BE2C (cell line): ENCODE data around the gene SLC9A8.

Experiments
- DNase-seq: peaks from one replicate; pipeline ENCODE4 v3.0.0-alpha.2; 2020
- H3K27me3 ChIP-seq: fragments of 250-450 bp; sonication (Bioruptor Pico); 2 replicates; pipeline ENCODE4 v1.5.1; 2020; ENCODE audit warnings: mild to moderate bottlenecking
- H3K36me3 ChIP-seq: fragments of 250-450 bp; sonication (Bioruptor Pico); 2 replicates; pipeline ENCODE4 v1.5.1; 2020; ENCODE audit warnings: mild to moderate bottlenecking
- H3K4me1 ChIP-seq: fragments of 250-450 bp; sonication (Bioruptor Pico); 2 replicates; pipeline ENCODE4 v1.5.1; 2020
- H3K4me3 ChIP-seq: 2 replicates; pipeline ENCODE4 v1.5.1; 2011; ENCODE audit warnings: low read depth, low read length
- H3K9me3 ChIP-seq: fragments of 250-450 bp; sonication (Bioruptor Pico); 2 replicates; pipeline ENCODE4 v1.5.1; 2020
- TF ChIP-seq, protein P1 (sequence below): IDR thresholded peaks from 2 replicates; pipeline ENCODE4 v1.5.1; 2012; ENCODE audit warnings: mild to moderate bottlenecking, low read depth, low read length

The SLC9A8 gene

DNA sequence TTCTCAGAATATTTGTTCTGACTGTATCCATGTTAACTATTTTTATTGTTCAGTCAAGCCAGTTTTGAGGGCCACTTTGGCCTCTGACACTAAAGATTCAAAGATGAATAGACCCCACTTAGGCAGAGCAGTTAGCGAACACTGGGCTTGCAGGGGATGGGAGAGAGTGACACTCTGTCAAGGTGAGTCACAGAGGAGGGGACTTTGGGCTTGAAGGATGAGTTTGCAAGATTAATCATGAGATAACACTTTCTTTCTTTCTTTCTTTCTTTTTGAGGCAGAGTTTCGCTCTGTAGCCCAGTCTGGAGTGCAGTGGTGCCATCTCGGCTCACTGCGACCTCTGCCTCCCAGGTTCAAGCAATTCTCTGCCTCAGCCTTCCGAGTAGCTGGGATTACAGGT lies 56.3 kb downstream of the SLC9A8 start:
- Histone ChIP-seq H3K4me1 (no peaks in the 10 kb centered on the region), H3K27me3 (no peaks in the 10 kb centered on the region), H3K4me3 (no peak overlapping the region), H3K9me3 (no peaks in the 10 kb centered on the region), H3K36me3 (no peaks in the 10 kb centered on the region)
- DNase-seq: no peak
- TF ChIP-seq, protein P1, sequence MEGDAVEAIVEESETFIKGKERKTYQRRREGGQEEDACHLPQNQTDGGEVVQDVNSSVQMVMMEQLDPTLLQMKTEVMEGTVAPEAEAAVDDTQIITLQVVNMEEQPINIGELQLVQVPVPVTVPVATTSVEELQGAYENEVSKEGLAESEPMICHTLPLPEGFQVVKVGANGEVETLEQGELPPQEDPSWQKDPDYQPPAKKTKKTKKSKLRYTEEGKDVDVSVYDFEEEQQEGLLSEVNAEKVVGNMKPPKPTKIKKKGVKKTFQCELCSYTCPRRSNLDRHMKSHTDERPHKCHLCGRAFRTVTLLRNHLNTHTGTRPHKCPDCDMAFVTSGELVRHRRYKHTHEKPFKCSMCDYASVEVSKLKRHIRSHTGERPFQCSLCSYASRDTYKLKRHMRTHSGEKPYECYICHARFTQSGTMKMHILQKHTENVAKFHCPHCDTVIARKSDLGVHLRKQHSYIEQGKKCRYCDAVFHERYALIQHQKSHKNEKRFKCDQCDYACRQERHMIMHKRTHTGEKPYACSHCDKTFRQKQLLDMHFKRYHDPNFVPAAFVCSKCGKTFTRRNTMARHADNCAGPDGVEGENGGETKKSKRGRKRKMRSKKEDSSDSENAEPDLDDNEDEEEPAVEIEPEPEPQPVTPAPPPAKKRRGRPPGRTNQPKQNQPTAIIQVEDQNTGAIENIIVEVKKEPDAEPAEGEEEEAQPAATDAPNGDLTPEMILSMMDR: no peak

DNA sequence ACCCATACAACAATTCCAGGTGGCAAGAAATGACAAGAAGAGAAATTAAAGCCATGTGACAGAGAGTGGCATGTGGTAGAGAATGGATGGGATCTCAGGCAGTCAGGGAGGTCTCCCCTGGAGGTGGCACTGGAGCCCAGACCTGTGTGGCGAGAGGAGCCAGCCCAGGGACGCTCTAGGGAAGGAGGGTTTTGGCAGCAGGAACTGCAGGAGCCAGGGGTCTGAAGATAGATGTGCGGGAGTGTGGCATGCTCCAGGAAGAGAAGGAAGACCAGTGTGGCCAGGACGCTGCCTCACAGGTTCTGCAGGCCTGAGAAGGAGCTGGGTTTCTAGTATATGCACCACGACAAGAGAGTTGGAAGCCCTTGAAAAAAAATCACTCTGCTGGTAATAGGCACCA lies 57.6 kb downstream of the SLC9A8 start:
- Histone ChIP-seq H3K4me1 (no peaks in the 10 kb centered on the region), H3K9me3 (no peaks in the 10 kb centered on the region), H3K36me3 (no peaks in the 10 kb centered on the region), H3K27me3 (no peaks in the 10 kb centered on the region), H3K4me3 (no peak overlapping the region)
- no peak for DNase-seq
- TF ChIP-seq, protein P1: no peak

DNA sequence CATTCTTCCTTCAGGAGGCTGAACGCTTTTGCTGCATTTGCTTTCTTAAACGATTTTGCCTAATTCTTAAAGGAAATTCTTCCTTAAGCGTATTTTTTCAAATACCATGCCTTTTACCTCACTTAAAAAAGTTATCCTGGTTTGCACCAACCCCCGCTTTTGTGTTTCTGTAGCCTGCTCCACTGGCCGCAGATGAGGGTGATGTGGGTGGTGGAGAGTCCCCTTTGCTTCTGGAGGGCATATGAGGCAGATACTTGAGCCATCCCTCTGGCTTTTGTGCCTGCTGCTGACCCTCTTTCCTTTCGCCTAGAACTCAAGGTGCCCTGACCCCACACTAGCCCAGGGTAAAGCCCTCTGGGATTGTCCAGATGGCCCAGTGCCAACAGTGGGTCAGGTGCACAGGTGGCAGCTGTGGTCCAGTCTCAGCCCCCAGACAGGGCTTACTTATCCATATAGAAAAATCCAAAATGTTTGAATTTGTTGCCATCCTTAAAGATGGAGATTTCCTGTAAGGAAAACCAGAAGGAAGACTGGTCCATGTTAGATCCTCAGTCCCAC lies 58.8 kb downstream of the SLC9A8 start:
- TF ChIP-seq, protein P1: no peak
- H3K27me3 ChIP-seq: no peaks in the 10 kb centered on the region
- no peak overlapping the region for H3K4me3 ChIP-seq
- no peaks in the 10 kb centered on the region for H3K9me3 ChIP-seq
- H3K36me3 ChIP-seq: no peaks in the 10 kb centered on the region
- no peak for DNase-seq
- H3K4me1 ChIP-seq: no peaks in the 10 kb centered on the region

DNA sequence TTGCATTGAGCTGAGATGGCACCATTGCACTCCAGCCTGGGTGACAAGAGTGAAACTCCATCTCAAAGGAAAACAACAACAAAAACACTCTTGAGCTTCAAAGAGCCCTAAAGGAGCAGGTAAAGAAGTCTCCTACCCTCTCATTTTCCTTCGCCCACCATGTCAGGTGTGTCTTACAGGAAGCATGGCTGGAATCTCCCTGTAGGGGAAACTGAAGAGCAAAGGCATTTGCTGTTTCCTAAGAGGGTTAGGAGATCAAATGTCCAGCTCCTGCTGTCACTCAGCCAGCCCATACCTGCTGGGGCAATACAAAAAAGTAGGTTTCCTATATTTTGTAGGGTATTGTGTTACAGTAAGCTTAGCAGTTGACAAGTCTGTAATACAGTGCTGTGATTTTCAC lies 59.4 kb downstream of the SLC9A8 start:
- no peak for DNase-seq
- Histone ChIP-seq H3K27me3 (no peaks in the 10 kb centered on the region), H3K36me3 (no peaks in the 10 kb centered on the region), H3K4me3 (no peak overlapping the region), H3K9me3 (no peaks in the 10 kb centered on the region), H3K4me1 (no peaks in the 10 kb centered on the region)
- TF ChIP-seq, protein P1: no peak

DNA sequence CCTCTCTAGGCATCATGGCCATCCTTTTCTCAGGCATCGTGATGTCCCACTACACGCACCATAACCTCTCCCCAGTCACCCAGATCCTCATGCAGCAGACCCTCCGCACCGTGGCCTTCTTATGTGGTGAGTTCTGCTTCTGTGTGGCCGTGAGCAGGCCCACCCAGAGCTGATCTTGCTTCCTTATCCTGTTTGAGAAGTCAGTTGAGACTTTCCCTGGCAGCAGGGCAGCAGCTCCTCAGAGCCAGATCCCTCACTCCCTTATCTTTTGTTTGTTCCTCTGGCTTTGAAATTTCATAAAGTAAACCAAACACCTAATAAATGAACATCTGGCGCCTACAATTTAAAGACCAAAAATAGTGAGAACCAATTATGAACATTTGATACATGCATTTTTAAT lies 62.1 kb downstream of the SLC9A8 start:
- Histone ChIP-seq H3K4me1 (no peaks in the 10 kb centered on the region), H3K27me3 (no peaks in the 10 kb centered on the region), H3K4me3 (no peak overlapping the region), H3K36me3 (no peaks in the 10 kb centered on the region), H3K9me3 (no peaks in the 10 kb centered on the region)
- TF ChIP-seq, protein P1: no peak
- DNase-seq: no peak

DNA sequence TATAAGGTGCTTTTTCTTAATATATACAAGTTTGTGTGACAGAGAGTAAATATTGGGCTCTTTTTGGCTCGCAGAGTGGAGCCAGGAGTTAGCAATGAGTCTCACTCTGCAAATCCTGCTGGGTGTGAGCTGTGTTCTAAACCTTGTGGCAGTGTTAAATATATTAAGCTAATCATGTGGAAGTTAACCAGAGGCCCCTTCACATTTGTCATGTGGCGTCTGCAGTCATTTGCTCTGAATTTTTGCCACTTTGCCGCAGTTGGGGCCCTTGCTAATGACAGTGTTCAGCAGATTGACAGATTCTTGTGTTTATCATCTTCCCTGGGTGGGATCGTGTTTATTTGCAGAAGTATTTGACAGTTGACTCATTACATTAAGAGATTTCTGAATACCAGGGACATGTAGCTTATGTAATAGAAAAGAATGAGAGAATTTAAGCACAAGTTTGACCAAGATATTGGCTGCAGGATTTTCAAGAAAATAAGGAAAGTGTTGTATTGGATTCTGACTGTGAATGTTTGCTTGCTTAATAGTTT lies 64.8 kb downstream of the SLC9A8 start:
- Histone ChIP-seq H3K9me3 (no peaks in the 10 kb centered on the region), H3K4me1 (no peaks in the 10 kb centered on the region), H3K27me3 (no peaks in the 10 kb centered on the region), H3K4me3 (no peak overlapping the region), H3K36me3 (no peaks in the 10 kb centered on the region)
- TF ChIP-seq, protein P1: no peak
- no peak for DNase-seq
